Epithelial cell of proximal tubule (primary cell): ENCODE data around the gene ADAMTS19. TPM values are rescaled to one million over a fixed set of nuclear protein-coding genes. Genes with fewer than 3 reads are reported as not detected.
"Not testable (repeated sequence)": the region's sequence is repeated elsewhere in the genome, so short reads cannot be mapped to it uniquely, and the experiment has no call there.

ENCODE experiments used
- DNase-seq: peaks from one replicate; pipeline ENCODE4 v3.0.0-alpha.2; 2011; ENCODE audit warnings: low read depth
- H3K4me3 ChIP-seq: 2 replicates; pipeline ENCODE4 v1.5.1; 2011; ENCODE audit warnings: low read depth, mild to moderate bottlenecking, low read length
- CTCF ChIP-seq: conservative IDR thresholded peaks from 2 replicates; pipeline ENCODE4 v1.5.1; 2012; ENCODE audit warnings: low read depth, mild to moderate bottlenecking, low read length
- total RNA-seq: library from RNA; depleted of rRNA; stranded (reverse); fragments of >200 nt; gene quantifications from 2 replicates; pipeline ENCODE4 v1.2.3, GENCODE V29; 2015

ADAMTS19 gene
- total RNA-seq, 1 donor from 2014 or later = 0.12 TPM

- no peak overlapping the region for H3K4me3 ChIP-seq
- no peak for DNase-seq
- TF ChIP-seq CTCF = no peak
Observed at GRCh38 chr5:129426071-129426470, 34.0 kb upstream of the ADAMTS19 start.

GRCh38 chr5:129428636-129429035 is 31.5 kb upstream of the ADAMTS19 start:
- not testable (repeated sequence) for DNase-seq, H3K4me3 ChIP-seq

GRCh38 chr5:129431406-129431805 is 28.7 kb upstream of the ADAMTS19 start:
- TF ChIP-seq CTCF = no peak
- H3K4me3 ChIP-seq = no peak overlapping the region
- DNase-seq = no peak

GRCh38 chr5:129438322-129438721 is 21.8 kb upstream of the ADAMTS19 start:
- no peak for TF ChIP-seq CTCF
- DNase-seq = no peak
- H3K4me3 ChIP-seq = no peak overlapping the region

- TF ChIP-seq CTCF = no peak
- DNase-seq = no peak
- H3K4me3 ChIP-seq = no peak overlapping the region
Observed at GRCh38 chr5:129440424-129440823, 19.7 kb upstream of the ADAMTS19 start.

- DNase-seq = no peak
- no peak overlapping the region for H3K4me3 ChIP-seq
- TF ChIP-seq CTCF = no peak
Observed at GRCh38 chr5:129441096-129441495, 19.0 kb upstream of the ADAMTS19 start.

- TF ChIP-seq CTCF = no peak
- H3K4me3 ChIP-seq = no peak overlapping the region
- DNase-seq = no peak
Observed at GRCh38 chr5:129445379-129445778, 14.7 kb upstream of the ADAMTS19 start.

- no peak for DNase-seq
- no peak for TF ChIP-seq CTCF
- no peak overlapping the region for H3K4me3 ChIP-seq
Observed at GRCh38 chr5:129447968-129448367, 12.1 kb upstream of the ADAMTS19 start.
